ENCODE data around the gene PROZ. TPM values are rescaled to one million over a fixed set of nuclear protein-coding genes. Genes with fewer than 3 reads are reported as not detected.

Gene PROZ
- total and polyA plus RNA-seq, 9 of the 15 experiments (the other 6 are each of a cell fraction or from before 2014, with no cell fraction given) = not detected

DNA sequence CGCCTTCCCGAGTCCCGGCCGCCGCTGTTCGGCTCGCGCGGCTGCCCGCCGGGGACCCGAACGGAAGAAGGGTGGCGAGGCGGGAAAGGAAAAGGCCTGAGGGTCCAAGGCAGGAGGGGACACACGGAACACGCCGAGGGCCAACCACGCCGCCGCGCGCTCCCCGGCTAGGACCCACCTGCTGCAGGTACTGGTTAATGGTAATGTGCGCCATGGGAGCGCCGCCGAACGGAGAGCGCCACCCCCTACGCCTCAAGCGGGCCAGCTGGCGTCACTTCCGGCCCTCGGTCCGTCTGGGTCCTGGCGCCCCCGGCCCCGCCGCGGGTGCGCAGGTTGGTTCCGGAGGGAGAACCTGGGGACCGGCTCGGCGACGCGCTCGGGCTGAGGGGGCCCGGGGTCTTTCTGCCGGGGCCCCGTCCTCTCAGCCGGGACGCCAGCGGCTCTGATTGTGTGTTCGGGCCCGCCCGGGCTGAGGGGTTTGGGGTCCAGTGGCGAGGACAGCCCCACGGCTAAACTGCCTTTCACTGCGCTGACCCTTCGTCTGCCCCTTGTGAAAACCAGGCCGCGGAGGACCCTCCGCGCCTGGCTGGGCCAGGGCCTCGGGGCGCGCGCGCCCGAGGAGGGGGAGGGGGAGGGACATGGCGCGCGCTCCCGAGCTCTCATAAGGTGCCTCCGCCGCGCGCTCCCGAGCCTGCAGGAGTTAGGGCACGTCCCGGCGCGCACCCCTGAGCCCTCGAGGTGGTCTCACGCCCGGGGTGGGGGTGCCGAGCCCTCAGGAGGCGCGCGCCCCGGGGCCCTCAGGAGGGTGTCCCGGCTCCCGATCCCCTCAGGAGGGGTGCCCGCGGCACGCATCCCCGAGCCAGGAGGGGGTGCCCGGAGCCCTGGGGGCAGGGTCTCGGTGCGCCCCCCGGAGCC lies 50.2 kb downstream of the PROZ start, which contains the start of gene PCID2 (continued):
- no peak for TF ChIP-seq CEBPZ (IDR thresholded peaks at IDR 0.05; ENCODE audit: borderline replicate concordance, low read depth, low read length)
- no peak for TF ChIP-seq CC2D1A (IDR thresholded peaks at IDR 0.05)
- no peak for TF ChIP-seq SRSF3 (IDR thresholded peaks at IDR 0.05; ENCODE audit: insufficient read depth, low read length)
- TF ChIP-seq ZBTB7A (IDR thresholded peaks at IDR 0.05; ENCODE audit: borderline replicate concordance, control insufficient read depth, low read depth, low read length) = peak; percentile 97
- TF ChIP-seq ZNF79 (CRISPR knock-in tag; IDR thresholded peaks at IDR 0.05; ENCODE audit: low read depth) = no peak
- no peak for TF ChIP-seq MYNN (IDR thresholded peaks at IDR 0.05)
- TF ChIP-seq MYNN (CRISPR knock-in tag; IDR thresholded peaks at IDR 0.05) = no peak
- TF ChIP-seq NONO (IDR thresholded peaks at IDR 0.05; ENCODE audit: low read depth in 2 of 2, low read length in 1 of 2) = peak in 1 of 2 experiments; percentile 22; a peak in 2 of 4 replicates
- peak in 1 of 2 experiments; percentile 93; a peak in 2 of 4 replicates for TF ChIP-seq KDM1A (IDR thresholded peaks at IDR 0.05)
- no peak for TF ChIP-seq ARID3A (IDR thresholded peaks at IDR 0.05; ENCODE audit: borderline replicate concordance, low read depth, low read length)
- no peak for TF ChIP-seq ZNF134 (CRISPR knock-in tag; conservative IDR thresholded peaks at IDR 0.05)
- TF ChIP-seq U2AF2 (optimal IDR thresholded peaks at IDR 0.05; ENCODE audit: low read depth, low read length) = no peak
- no peak for TF ChIP-seq TCF15 (CRISPR knock-in tag; IDR thresholded peaks at IDR 0.05)
- TF ChIP-seq, protein P1, sequence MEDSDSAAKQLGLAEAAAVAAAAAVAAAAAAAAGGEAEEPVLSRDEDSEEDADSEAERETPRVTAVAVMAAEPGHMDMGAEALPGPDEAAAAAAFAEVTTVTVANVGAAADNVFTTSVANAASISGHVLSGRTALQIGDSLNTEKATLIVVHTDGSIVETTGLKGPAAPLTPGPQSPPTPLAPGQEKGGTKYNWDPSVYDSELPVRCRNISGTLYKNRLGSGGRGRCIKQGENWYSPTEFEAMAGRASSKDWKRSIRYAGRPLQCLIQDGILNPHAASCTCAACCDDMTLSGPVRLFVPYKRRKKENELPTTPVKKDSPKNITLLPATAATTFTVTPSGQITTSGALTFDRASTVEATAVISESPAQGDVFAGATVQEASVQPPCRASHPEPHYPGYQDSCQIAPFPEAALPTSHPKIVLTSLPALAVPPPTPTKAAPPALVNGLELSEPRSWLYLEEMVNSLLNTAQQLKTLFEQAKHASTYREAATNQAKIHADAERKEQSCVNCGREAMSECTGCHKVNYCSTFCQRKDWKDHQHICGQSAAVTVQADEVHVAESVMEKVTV (CRISPR knock-in tag; IDR thresholded peaks at IDR 0.05) = no peak
- TF ChIP-seq ZSCAN29 (IDR thresholded peaks at IDR 0.05) = no peak
- TF ChIP-seq PRDM10 (IDR thresholded peaks at IDR 0.05; ENCODE audit: partially characterized antibody) = no peak

Data from K562 (cell line).